GM21447 (cell line): ENCODE data around the gene DVL2.

Experiments
- ATAC-seq: cut with Tn5 transposase; IDR thresholded peaks from one replicate; pipeline ENCODE4 v1.9.1; 2021; ENCODE audit not compliant: unreplicated experiment

The DVL2 gene

DNA sequence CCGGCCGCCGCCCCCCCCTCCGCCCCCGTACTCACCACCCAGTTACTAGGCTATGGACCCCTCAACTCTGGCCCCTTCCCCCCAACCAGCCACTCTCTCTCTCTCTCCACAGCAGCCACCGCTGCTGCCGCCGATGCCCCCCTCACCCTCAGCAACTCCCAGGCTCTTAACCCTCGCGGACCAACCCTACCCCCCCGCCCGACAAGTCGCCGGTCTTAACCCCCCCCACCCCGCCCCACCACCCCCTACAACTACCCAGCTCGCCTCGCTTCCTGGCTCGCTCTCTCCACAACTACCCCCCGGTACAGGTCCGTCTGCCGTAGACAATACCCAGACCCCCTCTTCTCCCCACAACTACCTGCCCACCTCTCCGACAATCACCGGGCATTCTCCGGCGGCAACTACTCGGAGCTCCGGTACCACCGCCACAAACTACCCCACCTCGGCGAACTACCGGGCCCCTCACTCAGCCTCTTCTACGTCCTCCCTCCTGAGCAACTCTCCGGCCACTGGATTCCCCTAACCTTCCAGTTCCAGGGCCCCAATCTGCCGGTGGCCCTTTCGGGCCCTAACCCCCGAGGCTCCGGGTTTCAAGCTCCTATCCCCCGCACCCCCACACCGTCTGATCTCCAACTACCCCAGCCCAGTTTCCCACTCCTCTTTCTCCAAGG is 4.2 kb upstream of the DVL2 start:
- ATAC-seq = no peak

DNA sequence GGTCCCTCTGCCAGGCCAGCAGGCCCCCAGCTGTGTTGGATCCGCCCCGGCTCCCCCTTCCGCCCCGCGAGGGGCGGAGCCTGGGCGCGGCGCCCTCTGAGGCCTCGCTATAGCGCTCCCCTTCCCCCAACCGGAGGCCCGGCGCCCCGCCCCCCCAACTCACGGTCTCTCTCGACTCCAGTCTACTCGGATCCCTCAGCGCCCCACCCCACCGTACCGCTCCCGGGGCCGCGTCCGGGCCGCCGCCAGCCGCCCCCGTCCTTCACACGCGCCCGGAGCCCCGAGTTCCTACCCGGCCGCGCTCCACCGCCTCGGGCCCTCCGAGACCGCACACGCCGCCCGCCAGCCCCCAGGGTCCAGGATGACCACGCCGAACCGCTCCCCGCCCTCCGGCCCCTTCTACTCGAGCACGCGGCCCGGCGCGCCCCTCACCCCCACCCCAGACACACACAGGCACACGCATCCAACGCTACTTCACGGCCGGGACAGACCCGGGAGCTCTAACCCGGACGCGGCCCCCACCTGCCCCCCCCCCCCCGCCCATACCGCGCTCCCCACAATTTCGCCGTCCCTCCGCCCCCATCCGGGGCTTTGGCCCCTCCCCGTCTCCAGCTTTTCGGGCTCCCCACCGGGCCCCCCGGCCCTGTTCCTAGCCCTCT is 3.6 kb upstream of the DVL2 start:
- no peak for ATAC-seq

DNA sequence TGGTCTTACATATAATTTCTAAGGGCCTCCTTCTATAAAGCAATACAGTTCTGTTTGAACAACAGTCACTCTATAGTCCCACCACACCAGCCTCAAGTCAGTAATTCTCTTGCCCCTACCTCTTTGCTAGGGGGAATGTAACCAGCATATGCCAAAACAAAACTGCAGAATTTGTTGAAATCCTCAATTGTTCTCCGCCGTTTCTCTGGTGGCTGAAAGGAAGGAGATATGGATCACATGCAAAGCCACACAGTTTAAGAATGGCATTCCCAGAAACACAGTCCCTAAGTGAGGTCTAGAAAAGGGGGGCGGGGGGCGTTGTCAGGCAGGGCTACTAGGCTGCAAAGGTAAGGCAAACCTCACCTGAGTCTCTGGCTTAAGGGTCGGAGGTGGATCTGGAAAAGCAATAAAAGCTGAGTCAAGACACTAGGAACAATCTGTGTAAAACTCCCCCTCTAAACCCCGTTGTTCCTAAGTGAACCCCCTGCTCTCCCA is 3.0 kb upstream of the DVL2 start:
- no peak for ATAC-seq

DNA sequence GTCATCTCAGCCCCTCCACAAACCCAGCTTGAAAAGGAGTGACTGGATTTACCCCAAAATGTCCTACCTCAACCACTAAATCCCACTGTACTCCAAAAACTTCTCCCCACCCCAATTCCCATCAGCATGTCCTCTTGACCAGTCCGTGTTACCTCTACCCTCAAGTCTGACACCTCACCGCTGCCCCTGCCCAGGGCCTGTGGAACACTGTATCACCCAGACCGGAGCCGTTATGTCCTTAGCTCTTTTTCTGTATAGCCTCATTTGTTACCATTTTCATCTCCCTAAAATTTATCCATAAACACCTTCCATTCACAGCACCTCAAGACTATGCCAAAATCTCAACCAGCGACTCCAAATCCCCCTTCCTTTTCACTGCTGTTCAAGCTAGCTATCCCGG is 2.5 kb upstream of the DVL2 start:
- no peak for ATAC-seq

- ATAC-seq = no peak
Measured at GRCh38 chr17:7235693-7236665, 1.7 kb upstream of the DVL2 start.

GRCh38 chr17:7233701-7234082 is 625 bp downstream of the DVL2 start:
- no peak for ATAC-seq

GRCh38 chr17:7232114-7232513 is 2.2 kb downstream of the DVL2 start:
- ATAC-seq = no peak

- ATAC-seq = no peak
Measured at GRCh38 chr17:7229504-7229903, 4.8 kb downstream of the DVL2 start.

DNA sequence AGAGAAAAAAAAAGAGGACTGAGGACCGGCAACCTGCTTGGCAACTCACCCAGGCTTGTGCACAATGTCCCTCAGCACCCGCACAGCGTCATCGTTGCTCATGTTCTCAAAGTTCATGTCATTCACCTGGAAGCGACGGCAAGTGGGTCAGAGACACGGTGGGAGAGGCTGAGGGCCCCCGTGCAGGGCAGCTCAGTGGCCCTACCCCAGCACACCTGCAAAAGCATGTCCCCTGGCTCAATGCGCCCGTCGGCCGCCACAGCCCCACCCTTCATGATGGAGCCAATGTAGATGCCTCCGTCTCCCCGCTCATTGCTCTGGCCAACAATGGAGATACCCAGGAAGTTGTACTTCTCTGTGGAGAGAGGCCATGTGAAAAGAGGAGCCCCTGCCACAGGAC is 5.4 kb downstream of the DVL2 start:
- no peak for ATAC-seq

GRCh38 chr17:7226721-7227710 is 7.3 kb downstream of the DVL2 start:
- no peak for ATAC-seq

GRCh38 chr17:7225711-7226331 is 8.5 kb downstream of the DVL2 start:
- ATAC-seq = no peak

DNA sequence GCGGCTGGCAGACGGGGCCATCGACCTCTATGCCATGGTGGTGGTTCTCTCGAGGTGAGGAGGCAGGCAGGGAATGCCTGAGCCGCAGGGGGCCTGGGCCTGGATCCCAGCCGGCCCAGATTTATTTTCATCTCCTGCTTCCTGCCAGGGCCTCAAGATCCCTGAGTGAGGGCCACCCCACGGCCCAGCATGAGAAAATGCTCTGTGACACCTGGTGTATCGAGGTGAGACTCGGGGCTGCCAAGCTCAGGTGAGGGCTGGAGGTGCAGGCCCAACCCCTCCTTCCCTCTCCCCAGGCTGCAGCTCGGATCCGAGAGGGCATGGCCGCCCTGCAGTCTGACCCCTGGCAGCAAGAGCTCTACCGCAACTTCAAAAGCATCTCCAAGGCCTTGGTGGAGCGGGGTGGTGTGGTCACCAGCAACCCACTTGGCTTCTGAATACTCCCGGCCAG is 9.6 kb downstream of the DVL2 start:
- no peak for ATAC-seq

DNA sequence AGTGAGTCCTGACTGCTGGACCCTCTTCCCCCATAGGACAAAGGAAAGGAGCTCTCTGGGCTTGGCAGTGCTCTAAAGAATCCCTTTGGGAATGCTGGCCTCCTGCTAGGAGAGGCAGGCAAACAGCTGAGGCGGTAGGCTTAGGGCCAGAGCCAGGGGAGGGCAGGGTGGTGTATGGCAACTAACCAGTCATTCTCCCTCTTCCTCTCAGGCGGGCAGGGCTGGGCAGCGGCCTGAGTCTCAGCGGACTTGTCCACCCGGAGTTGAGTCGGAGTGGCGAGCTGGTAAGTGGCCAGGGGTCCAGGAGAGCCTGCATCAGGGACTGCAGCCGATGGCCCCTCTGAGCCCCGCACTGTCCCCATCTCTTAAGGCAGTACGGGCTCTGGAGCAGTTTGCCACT is 10.2 kb downstream of the DVL2 start:
- no peak for ATAC-seq

GRCh38 chr17:7223375-7223774 is 10.9 kb downstream of the DVL2 start:
- no peak for ATAC-seq

DNA sequence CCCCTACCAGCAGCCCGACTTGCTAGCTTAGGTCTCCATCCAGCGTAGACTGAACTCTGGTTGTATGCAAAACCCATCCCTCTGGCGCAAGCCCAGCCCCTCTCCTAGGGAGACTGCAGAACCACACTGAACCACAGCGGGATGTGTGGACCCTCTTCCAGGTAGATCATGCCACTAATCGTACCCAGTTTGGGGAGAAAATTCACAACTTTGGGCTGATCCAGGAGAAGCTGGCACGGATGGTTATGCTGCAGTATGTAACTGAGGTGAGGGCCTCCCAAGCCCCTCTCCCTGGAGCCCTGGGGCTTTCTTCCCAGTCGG is 11.4 kb downstream of the DVL2 start:
- no peak for ATAC-seq

DNA sequence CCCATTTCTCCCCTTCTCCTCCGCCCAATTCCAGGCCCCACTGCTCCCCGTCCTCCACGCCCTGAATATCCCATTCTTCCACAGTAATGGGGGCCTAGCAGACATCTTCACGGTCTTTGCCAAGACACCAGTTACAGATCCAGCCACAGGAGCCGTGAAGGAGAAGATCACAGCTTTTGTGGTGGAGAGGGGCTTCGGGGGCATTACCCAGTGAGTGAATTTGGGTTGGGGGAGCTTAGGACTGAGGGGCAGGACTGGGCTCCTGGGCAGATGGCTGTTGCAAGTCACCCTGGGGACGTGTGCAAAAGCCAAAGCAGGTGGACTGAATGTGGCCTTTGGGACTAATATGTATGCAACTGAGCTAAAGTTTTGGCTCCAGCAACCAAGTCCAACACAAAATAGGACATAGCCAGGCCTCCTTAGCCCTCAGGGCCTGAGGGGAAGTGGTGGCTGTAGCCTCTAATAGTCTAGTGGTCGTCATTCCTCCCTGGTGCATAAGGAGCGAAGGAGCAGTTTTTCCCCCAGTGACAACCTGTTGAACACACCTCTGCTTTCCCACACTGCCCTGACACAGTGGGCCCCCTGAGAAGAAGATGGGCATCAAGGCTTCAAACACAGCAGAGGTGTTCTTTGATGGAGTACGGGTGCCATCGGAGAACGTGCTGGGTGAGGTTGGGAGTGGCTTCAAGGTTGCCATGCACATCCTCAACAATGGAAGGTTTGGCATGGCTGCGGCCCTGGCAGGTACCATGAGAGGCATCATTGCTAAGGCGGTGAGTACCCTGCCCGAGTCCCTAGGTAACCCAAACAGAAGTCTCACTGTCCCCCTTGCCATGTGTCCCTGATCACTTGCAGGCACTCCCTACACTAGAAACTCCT is 12.0 kb downstream of the DVL2 start:
- ATAC-seq = no peak

GRCh38 chr17:7221278-7222092 is 12.8 kb downstream of the DVL2 start:
- no peak for ATAC-seq

DNA sequence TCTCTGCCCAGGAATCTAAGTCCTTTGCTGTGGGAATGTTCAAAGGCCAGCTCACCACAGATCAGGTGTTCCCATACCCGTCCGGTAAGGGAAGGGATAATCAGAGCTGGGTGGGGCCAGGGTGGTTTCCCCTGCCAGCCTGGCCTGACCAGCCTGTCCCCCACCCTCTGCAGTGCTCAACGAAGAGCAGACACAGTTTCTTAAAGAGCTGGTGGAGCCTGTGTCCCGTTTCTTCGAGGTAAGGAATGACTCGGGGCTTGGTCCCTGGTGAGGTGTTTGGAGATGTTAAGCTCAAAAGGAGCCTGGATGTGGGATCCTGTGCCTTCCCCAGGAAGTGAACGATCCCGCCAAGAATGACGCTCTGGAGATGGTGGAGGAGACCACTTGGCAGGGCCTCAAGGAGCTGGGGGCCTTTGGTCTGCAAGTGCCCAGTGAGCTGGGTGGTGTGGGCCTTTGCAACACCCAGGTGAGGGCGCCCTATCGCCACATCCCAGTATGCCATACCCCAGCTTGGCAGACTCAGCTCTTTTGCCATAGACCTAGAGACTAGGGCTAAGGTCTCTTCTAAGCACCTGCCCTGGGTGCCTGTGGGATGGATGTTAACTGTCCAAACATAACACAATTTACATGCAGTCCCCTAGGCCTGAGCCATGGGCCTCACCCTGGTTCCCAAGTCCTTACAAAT is 13.6 kb downstream of the DVL2 start:
- ATAC-seq = no peak
